HG03439 (cell line): Measurements from ENCODE around the gene CENPP.
"Not testable (repeated sequence)": the region's sequence is repeated elsewhere in the genome, so short reads cannot be mapped to it uniquely, and the experiment has no call there.

Source experiments
- ATAC-seq: cut with Tn5 transposase; IDR thresholded peaks from one replicate; pipeline ENCODE4 v1.9.1; 2021; ENCODE audit warnings: mild to moderate bottlenecking, moderate library complexity; ENCODE audit not compliant: unreplicated experiment

CENPP gene

DNA sequence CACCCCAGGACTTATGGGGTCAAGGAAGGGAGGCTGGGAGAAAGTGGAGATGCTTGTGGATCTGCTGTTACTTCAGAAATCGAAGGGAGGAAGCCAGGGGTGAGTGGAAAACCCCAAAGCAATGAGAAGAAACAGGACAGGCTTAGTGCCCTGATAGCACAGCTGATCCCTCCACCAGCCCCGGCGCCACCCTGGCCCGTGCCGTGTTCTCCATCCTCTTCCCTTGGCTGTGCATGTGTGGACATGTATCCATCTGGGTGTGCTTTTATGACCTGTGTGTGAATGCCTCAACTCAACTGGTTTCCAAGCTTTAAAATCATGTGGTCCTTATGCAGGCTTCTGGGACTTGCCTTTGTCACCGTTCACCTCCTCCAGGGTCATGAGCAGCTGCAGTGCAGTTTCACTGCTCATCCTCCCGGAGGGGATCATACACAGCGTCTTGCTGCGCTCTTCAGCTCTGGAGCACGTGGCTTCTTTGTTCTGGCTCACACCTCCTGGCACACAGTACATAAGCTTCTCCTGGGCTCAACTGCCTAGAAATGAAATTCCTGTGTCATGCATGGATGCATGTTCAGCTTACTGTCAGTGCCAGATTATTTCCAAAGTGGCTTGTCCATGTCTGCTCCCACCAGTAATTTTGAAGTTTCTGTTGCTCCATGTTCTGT lies 286.0 kb downstream of the CENPP start:
- ATAC-seq: no peak

DNA sequence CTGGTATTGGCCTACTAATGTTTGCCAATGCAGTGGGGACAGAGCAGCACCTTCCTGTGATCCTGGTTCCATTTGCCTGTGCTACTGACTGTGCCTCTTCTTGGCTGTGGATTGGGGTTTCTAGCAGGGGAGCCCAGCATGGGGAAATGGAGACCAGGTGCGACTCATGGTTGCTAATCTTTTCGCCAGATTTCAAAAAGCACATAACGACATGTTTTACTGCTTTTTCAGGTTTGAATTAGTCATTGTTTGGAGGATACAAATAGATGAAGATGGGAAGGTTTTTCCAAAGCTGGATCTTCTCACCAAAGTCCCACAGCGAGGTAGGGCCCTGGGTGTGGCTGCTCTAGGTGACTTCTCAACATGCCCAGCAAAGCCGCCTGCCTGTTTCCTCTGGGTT lies 286.5 kb downstream of the CENPP start:
- no peak for ATAC-seq

DNA sequence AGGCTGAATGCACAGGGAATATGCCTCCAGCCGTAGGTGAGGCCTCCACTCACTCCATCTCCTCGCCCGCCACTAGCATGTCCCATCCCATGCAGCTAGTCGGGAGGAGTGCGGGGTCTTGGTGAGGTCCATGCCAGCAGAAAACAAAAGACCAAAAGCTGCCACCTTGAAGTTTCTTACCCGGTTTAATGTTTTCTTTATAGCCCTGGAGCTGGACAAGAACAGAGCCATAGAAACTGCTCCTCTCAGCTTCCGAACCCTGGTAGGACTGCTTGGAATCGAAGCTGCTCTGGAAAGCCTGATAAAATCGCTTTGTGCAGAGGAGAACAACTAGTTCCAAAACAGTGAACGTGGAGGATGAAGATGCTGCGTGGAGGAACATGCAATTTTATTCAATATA lies 287.1 kb downstream of the CENPP start:
- ATAC-seq: no peak

DNA sequence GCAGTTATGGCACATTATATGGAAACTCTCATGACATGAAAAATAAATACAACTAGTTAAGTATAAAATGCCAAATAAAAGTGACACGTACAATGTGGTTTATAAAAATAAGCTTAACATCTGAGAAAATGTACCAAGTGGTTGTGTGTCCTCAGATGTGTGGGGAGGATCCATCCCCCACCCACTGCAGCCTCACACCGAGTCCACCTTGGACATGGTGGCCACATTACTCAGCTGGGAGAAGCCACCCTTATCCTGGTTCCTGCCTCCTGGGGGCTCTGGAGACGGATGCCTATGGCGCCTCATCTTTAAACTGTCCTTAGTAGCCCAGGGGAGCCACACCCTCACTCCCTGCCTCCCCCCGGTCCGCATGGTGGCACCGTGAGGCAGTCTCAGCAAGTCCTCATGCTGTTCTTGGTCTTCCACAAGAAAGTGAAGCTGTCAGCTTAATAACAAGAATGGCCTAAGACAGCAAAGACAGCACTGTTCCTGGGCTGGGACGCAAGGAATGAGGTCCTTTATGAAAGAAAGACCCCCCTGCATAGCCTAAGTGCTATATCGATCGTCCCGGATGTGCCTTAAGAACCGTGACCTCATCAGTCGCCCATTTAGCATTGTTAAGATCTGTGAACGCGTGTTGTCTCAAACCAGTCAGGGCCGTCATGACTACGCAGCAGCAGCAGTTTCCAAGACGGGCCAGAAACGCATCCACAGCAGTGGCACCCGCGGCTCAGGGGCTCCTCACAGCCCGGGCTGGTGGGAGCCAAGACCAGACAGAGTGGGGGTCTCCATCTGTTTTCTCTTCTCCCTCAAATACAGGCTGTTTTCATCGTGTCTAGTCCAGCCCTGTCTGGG lies 287.7 kb downstream of the CENPP start:
- no peak for ATAC-seq

DNA sequence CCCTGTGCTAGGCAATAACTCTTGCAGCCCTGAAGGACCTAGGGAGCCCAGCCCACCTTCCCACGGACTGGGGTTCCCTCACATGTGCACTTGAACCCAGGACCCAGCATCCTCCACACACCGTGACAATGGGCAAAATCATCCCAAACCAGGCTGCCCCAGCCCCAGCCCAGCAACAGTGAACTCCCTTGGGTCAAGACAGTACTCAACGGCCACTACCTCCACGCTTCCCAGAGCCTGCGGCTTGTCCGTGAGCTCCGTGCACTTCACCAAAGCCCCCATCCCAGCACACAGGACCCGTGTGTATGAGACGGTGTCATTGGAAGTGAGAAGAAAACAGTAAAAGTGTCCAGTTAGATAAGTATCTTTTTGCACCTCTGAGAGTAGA lies 288.4 kb downstream of the CENPP start:
- ATAC-seq: no peak

- ATAC-seq: no peak
Measured at GRCh38 chr9:92614763-92615461, 289.2 kb downstream of the CENPP start.

DNA sequence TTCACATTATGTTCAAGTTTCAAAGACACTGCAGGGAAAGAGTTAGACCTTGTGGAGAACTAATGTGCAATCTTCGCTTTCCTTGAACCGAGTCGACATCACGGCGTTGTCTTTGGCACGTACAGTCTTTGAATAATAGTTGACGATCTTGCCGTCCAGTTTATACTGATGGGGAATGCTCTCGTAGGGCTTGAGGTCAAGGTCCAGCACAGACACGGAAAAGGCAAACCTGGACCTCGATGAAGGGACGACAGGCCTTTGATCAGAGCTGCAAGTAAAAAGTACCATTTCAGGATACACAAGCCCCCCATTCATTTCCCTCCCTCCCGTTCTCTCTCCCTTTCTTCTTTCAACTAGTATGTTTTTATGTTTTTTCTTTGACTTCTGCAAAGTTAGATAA lies 290.0 kb downstream of the CENPP start:
- ATAC-seq: no peak

- ATAC-seq: no peak
Measured at GRCh38 chr9:92616199-92616641, 290.5 kb downstream of the CENPP start.

- ATAC-seq: no peak
Measured at GRCh38 chr9:92616655-92617111, 290.9 kb downstream of the CENPP start.

DNA sequence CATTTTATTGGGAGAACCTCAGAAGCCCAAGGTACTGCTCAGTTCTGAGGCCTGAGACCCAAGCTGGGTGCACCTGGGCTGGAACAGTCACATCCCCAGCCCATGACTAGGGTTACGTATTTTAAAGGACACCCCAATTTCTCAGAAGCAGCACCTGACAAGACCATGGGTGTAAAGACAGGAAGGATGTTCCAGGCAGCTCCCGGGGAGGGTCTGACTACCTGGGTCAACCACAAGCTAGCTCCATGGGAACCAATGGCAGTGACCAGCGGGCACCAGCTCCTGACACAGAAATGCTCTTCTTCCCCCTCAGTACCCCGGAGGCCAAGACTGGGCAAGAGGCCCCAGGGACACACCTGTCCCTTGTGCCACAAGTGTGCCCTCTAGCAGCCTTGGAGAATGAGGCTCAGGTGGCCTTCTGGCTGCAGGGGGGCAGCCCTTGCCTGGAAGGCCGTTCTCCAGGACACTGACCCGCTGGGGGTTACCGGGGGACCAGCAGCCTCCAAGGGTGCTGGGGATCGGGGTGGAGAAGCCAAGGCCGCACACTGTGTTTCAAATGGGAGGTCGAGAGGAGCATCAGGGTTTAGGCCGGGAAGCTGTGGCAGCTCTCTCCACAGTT lies 291.6 kb downstream of the CENPP start:
- no peak for ATAC-seq

DNA sequence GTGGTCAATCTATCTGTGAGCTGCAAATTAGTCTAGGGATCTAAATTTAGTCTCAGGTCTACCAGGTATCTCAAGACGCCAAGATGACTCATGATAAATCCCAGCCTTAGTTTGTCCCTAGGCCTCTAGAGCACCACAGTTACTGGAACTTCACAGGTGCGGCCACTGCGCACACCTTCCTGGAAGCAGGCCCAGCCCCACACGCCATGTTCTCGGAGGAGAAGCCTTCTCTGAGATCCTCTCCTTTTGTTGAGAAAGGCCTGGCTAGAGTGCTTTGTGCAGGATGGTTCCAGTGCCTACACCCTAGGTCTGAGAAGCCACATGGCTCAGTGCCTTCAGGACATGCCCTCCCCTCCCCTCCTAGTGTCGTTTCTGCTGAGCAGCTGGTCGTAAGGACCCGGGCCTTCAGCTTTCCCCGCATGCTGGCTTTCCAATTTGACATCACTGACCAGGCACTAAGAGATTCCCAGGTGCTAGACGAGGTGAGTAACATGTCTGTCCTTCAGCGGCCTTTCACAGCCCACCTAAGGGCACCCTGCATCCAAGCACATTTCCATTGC lies 292.3 kb downstream of the CENPP start:
- ATAC-seq: no peak

- no peak for ATAC-seq
Measured at GRCh38 chr9:92618633-92619225, 293.0 kb downstream of the CENPP start.

DNA sequence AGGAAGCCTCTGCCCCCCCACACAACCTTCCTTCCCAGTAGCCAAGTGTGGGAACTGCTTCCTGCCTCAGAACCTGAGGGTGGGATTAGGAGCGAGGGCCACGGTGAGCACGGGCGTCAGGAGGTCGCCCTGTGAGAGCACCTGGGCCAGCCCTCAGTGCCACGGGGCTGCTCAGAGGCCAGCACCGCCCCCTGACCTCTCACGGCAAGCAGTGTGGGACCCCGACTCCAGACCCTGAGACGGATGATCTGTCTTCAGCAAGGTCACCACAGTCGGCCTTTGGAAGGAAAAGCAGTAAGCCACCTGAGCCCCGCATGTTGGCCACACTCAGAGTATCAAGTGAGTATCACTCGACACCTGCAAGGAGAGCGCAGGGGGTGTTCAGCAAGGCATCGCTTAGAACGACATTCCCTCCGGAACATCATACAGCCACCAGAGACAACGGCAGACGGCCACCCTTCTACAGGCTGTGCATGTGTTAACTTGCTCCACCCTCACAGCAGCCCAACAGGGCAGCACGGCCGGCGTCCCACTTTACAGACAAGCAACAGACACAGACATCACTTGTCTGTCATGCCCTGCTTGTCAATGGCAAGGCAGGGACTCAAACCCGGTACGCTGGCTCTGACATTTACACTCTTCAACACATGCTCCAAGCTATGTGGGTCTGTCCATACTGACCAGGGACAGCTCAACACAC lies 294.0 kb downstream of the CENPP start:
- no peak for ATAC-seq

- ATAC-seq: no peak
Measured at GRCh38 chr9:92620845-92621244, 295.1 kb downstream of the CENPP start.

DNA sequence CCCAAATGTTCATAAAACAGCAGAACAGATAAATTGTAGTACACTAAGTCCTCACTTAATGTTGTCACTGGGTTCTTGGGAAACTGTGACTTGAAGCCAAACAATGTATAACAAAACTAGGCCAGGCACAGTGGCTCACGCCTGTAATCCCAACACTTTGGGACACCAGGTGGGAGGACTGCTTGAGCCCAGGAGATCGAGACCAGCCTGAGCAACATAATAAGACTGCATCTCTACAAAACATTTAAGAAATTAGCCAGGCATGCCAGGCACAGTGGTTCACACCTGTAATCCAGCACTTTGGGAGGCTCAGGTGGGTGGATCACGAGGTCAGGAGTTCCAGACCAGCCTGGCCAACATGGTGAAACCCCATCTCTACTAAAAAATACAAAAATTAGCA lies 298.2 kb downstream of the CENPP start:
- not testable (repeated sequence) for ATAC-seq

GRCh38 chr9:92626484-92626883 lies 300.7 kb downstream of the CENPP start:
- no peak for ATAC-seq

- no peak for ATAC-seq
Measured at GRCh38 chr9:92627651-92628050, 301.9 kb downstream of the CENPP start.

GRCh38 chr9:92631452-92632343 lies 305.9 kb downstream of the CENPP start:
- ATAC-seq: no peak

- no peak for ATAC-seq
Measured at GRCh38 chr9:92632641-92633040, 306.9 kb downstream of the CENPP start.
